HepG2 (cell line): ENCODE measurements around the gene PLIN1. TPM values are rescaled to one million over a fixed set of nuclear protein-coding genes. Genes with fewer than 3 reads are reported as not detected.

Experiments
- ATAC-seq: fragments of 200-7000 bp; cut with Tn5 transposase; 3 replicates; pipeline ENCODE4 v1.9.1; 2020; ENCODE audit warnings: mild to moderate bottlenecking, moderate library complexity
- BruUV-seq: library from RNA; stranded (reverse); fragments of 400-500 nt; replicated peaks from 2 replicates; lab custom pipeline; 2021; lab: Mats Ljungman, UMichigan
- CTCF ChIA-PET: fragments of 300-600 bp; formaldehyde crosslinking; extraction: SDS; loops from one replicate; lab custom pipeline; 2021; ENCODE audit warnings: low total read pairs, inconsistent platforms, low intra/inter-chr PET ratio; lab: Yijun Ruan, JAX
- POLR2A ChIA-PET: fragments of 350-600 bp; sonication (Branson Sonifier 250); formaldehyde crosslinking; loops from one replicate; lab custom pipeline; 2020; ENCODE audit warnings: antibody characterized with exemption, inconsistent platforms; lab: Yijun Ruan, JAX
- DNase-seq: peaks from one replicate; pipeline ENCODE4 v3.0.0-alpha.2; 2015; ENCODE audit warnings: low spot score
- FAIRE-seq: peaks from 3 replicates; lab custom pipeline; 2011; peaks lifted over from hg19 to GRCh38; lab: Jason Lieb, UNC
- H2AFZ ChIP-seq: one replicate; pipeline ENCODE4 v1.6.1; 2011; ENCODE audit warnings: low read length, inconsistent platforms
- H3K27ac ChIP-seq: fragments of 300-600 bp; 3 replicates; pipeline ENCODE4 v1.8.0; 2011; ENCODE audit warnings: mixed run types, mild to moderate bottlenecking, mixed read lengths, low read length, inconsistent platforms; ENCODE audit not compliant: insufficient read depth; ENCODE audit errors: extremely low read length
- H3K27me3 ChIP-seq, 2 experiments: fragments of 200-600 bp in 1 of 2; 2 replicates in 1 of 2; 3 replicates in 1 of 2; pipeline versions ENCODE4 v1.6.0 to v1.8.0; 2011; ENCODE audit warnings: low read length in 2 of 2, mild to moderate bottlenecking in 2 of 2, moderate library complexity in 2 of 2, inconsistent platforms in 1 of 2; ENCODE audit not compliant: insufficient read depth in 2 of 2, control insufficient read depth in 1 of 2
- H3K36me3 ChIP-seq, 2 experiments: fragments of 200-600 bp in 1 of 2; replicated peaks in 1 of 2; 2 replicates in 1 of 2; 3 replicates in 1 of 2; pipeline versions ENCODE4 v1.5.1 to v1.8.0; 2011; ENCODE audit warnings: low read length in 2 of 2, inconsistent platforms in 1 of 2; ENCODE audit not compliant: insufficient read depth in 2 of 2, control insufficient read depth in 1 of 2
- H3K4me1 ChIP-seq: 2 replicates; pipeline ENCODE4 v1.5.1; 2012; ENCODE audit warnings: low read length, inconsistent platforms; ENCODE audit not compliant: insufficient read depth
- H3K4me2 ChIP-seq: 2 replicates; pipeline ENCODE4 v1.6.0; 2011; ENCODE audit warnings: low read depth, low read length, inconsistent platforms
- H3K4me3 ChIP-seq, 3 experiments: fragments of 200-600 bp in 1 of 3; sonication (generic), shearing (Covaris generic) in 1 of 3; replicated peaks in 1 of 3; 2 replicates each; pipeline ENCODE4 v1.5.1; 2011 to 2016; ENCODE audit warnings: low read length in 3 of 3, inconsistent platforms in 2 of 3, low read depth in 2 of 3, mild to moderate bottlenecking in 2 of 3, control low read depth in 1 of 3, mixed read lengths in 1 of 3; ENCODE audit not compliant: insufficient read depth in 1 of 3
- H3K79me2 ChIP-seq: one replicate; pipeline ENCODE4 v1.6.1; 2011; ENCODE audit warnings: low read length, inconsistent platforms; ENCODE audit not compliant: insufficient read depth
- H3K9ac ChIP-seq: 2 replicates; pipeline ENCODE4 v1.6.0; 2011; ENCODE audit warnings: mild to moderate bottlenecking, low read depth, low read length, inconsistent platforms; ENCODE audit not compliant: insufficient read depth
- H3K9me3 ChIP-seq: 2 replicates; pipeline ENCODE4 v1.5.1; 2012; ENCODE audit warnings: mild to moderate bottlenecking, low read length
- H4K20me1 ChIP-seq: 2 replicates; pipeline ENCODE4 v1.6.0; 2011; ENCODE audit warnings: inconsistent platforms, mild to moderate bottlenecking, low read length, moderate library complexity; ENCODE audit not compliant: insufficient read depth
- KAT2B ChIP-seq: fragments of 150-350 bp; IDR thresholded peaks from 2 replicates; pipeline ENCODE4 v1.6.1; 2014; ENCODE audit warnings: low read depth, low read length, borderline replicate concordance
- MAFF ChIP-seq: IDR thresholded peaks from 2 replicates; pipeline ENCODE4 v1.6.1; 2011; ENCODE audit warnings: low read depth, low read length, improper control_type of control experiment
- MAFK ChIP-seq, 2 experiments: IDR thresholded peaks in 1 of 2; conservative IDR thresholded peaks in 1 of 2; 2 replicates each; pipeline ENCODE4 v1.6.1; 2011; ENCODE audit warnings: improper control_type of control experiment in 2 of 2, low read length in 2 of 2
- RXRA ChIP-seq: sonication (generic); formaldehyde crosslinking; IDR thresholded peaks from 2 replicates; pipeline ENCODE4 v1.5.1; 2020; ENCODE audit warnings: missing genetic modification reagents
- ZBTB2 ChIP-seq: sonication (generic); formaldehyde crosslinking; IDR thresholded peaks from 2 replicates; pipeline ENCODE4 v1.8.0; 2022; ENCODE audit warnings: low read depth, missing genetic modification reagents
- ZKSCAN5 ChIP-seq: sonication (generic); formaldehyde crosslinking; IDR thresholded peaks from 2 replicates; pipeline ENCODE4 v1.5.1; 2020; ENCODE audit warnings: mild to moderate bottlenecking, missing genetic modification reagents
- WGBS: methylation state at CpG from one replicate; pipeline ENCODE4 v1.1.6; 2017; ENCODE audit warnings: low lambda C conversion rate; 5-methylcytosine and 5-hydroxymethylcytosine counted together
- in situ Hi-C: cut with HindIII; loops from 2 replicates; pipeline ENCODE4 v1.10.0; 2017; ENCODE audit warnings: low pct_unique_long_range_greater_than_20kb; ENCODE audit not compliant: extremely low pct_ligation_motif_present
- intact Hi-C: fragments of 100-400 bp; cut with micrococcal nuclease; formaldehyde crosslinking; loops from one replicate; pipeline ENCODE4 v1.10.0; 2022; ENCODE audit not compliant: unreplicated experiment
- polyA plus RNA-seq, 8 experiments: library from polyadenylated mRNA; depleted of rRNA in 3 of 8; stranded (reverse) in 7 of 8; unstranded in 1 of 8; fragments of >200 nt; fragmentation: Illumina TruSeq in 4 of 8; extraction: Trizol in 4 of 8; gene quantifications; 2 replicates each; pipeline versions ENCODE4 v1.2.1 to v1.2.3, GENCODE V29; 2011 to 2016; ENCODE audit warnings: low read depth in 4 of 8, missing spikeins in 1 of 8, mixed read lengths in 1 of 8; ENCODE audit not compliant: insufficient read depth in 1 of 8
- total RNA-seq, 5 experiments: library from RNA; depleted of rRNA; stranded (reverse); fragments of >200 nt; fragmentation: Illumina TruSeq; extraction: Trizol; gene quantifications; 2 replicates each; pipeline ENCODE4 v1.2.3, GENCODE V29; 2016; ENCODE audit warnings: low read depth in 1 of 5

PLIN1 gene
- total and polyA plus RNA-seq, 2 of the 13 experiments (the other 11 are each of a cell fraction or from before 2014, with no cell fraction given), result 0.74 to 1.2 TPM

- Histone ChIP-seq H3K36me3 (no peaks in the 10 kb centered on the region), H3K27me3 (no peaks in the 10 kb centered on the region), H3K79me2 (no peaks in the 10 kb centered on the region), H4K20me1 (no peaks in the 10 kb centered on the region), H3K9ac (no peak overlapping the region), H2AFZ (no peak overlapping the region), H3K4me1 (peaks cover 22% of the 10 kb centered on the region), H3K4me3 (no peak overlapping the region), H3K9me3 (no peaks in the 10 kb centered on the region), H3K4me2 (no peak overlapping the region), H3K27ac (no peak overlapping the region)
- ChIA-PET CTCF (no interaction called here), POLR2A (no interaction called here)
- in situ Hi-C loops (no loop called here), intact Hi-C loops (no loop called here)
- WGBS, result 98% methylated on average over 3 of the region's 3 CpGs
- no peak for DNase-seq
- BruUV-seq, result no TSS peak
- ATAC-seq, result no peak
- no peak for FAIRE-seq
- TF ChIP-seq KAT2B (no peak), MAFF (peak; percentile 79), MAFK (conservative IDR thresholded peaks at IDR 0.05 in 1 of 2, IDR thresholded peaks at IDR 0.05 in 1 of 2; ENCODE audit: low read length in 2 of 2) (peak; percentile 81 to 84)
Observed at GRCh38 chr15:89668171-89668570, 11.0 kb downstream of the PLIN1 start.

GRCh38 chr15:89667706-89667960 lies 11.5 kb downstream of the PLIN1 start:
- 98% methylated on average over 5 of the region's 7 CpGs for WGBS
- ATAC-seq (no peak), FAIRE-seq (no peak), DNase-seq (no peak)
- peaks cover 25% of the 10 kb centered on the region for H3K4me1 ChIP-seq
- ChIA-PET CTCF (no interaction called here), POLR2A (no interaction called here)
- H3K27ac ChIP-seq, result no peak overlapping the region
- no peaks in the 10 kb centered on the region for H4K20me1 ChIP-seq
- TF ChIP-seq ZBTB2 (CRISPR knock-in tag), result no peak
- TF ChIP-seq ZKSCAN5 (CRISPR knock-in tag), result no peak
- TF ChIP-seq RXRA (CRISPR knock-in tag), result no peak
- BruUV-seq, result no TSS peak
- no peak overlapping the region for H3K4me3 ChIP-seq
- H3K9me3 ChIP-seq, result no peaks in the 10 kb centered on the region
- H3K27me3 ChIP-seq, result peaks cover 0 to 1% of the 10 kb centered on the region in 2 experiments; a peak in 1 of 5 replicates
- in situ Hi-C loops (no loop called here), intact Hi-C loops (no loop called here)
- no peaks in the 10 kb centered on the region for H3K79me2 ChIP-seq
- H3K4me2 ChIP-seq, result no peak overlapping the region
- H2AFZ ChIP-seq, result no peak overlapping the region
- H3K9ac ChIP-seq, result no peak overlapping the region
- H3K36me3 ChIP-seq, result no peaks in the 10 kb centered on the region
